HepG2 (cell line): ENCODE measurements around the gene MGMT. TPM values are rescaled to one million over a fixed set of nuclear protein-coding genes. Genes with fewer than 3 reads are reported as not detected.

Experiments
- ATAC-seq: fragments of 200-7000 bp; cut with Tn5 transposase; 3 replicates; pipeline ENCODE4 v1.9.1; 2020; ENCODE audit warnings: mild to moderate bottlenecking, moderate library complexity
- BruUV-seq: library from RNA; stranded (reverse); fragments of 400-500 nt; replicated peaks from 2 replicates; lab custom pipeline; 2021; lab: Mats Ljungman, UMichigan
- CTCF ChIA-PET: fragments of 300-600 bp; formaldehyde crosslinking; extraction: SDS; loops from one replicate; lab custom pipeline; 2021; ENCODE audit warnings: low total read pairs, inconsistent platforms, low intra/inter-chr PET ratio; lab: Yijun Ruan, JAX
- POLR2A ChIA-PET: fragments of 350-600 bp; sonication (Branson Sonifier 250); formaldehyde crosslinking; loops from one replicate; lab custom pipeline; 2020; ENCODE audit warnings: antibody characterized with exemption, inconsistent platforms; lab: Yijun Ruan, JAX
- DNase-seq: peaks from one replicate; pipeline ENCODE4 v3.0.0-alpha.2; 2015; ENCODE audit warnings: low spot score
- FAIRE-seq: peaks from 3 replicates; lab custom pipeline; 2011; peaks lifted over from hg19 to GRCh38; lab: Jason Lieb, UNC
- H2AFZ ChIP-seq: one replicate; pipeline ENCODE4 v1.6.1; 2011; ENCODE audit warnings: low read length, inconsistent platforms
- H3K27ac ChIP-seq: fragments of 300-600 bp; 3 replicates; pipeline ENCODE4 v1.8.0; 2011; ENCODE audit warnings: mixed run types, mild to moderate bottlenecking, mixed read lengths, low read length, inconsistent platforms; ENCODE audit not compliant: insufficient read depth; ENCODE audit errors: extremely low read length
- H3K27me3 ChIP-seq, 2 experiments: fragments of 200-600 bp in 1 of 2; 2 replicates in 1 of 2; 3 replicates in 1 of 2; pipeline versions ENCODE4 v1.6.0 to v1.8.0; 2011; ENCODE audit warnings: low read length in 2 of 2, mild to moderate bottlenecking in 2 of 2, moderate library complexity in 2 of 2, inconsistent platforms in 1 of 2; ENCODE audit not compliant: insufficient read depth in 2 of 2, control insufficient read depth in 1 of 2
- H3K36me3 ChIP-seq, 2 experiments: fragments of 200-600 bp in 1 of 2; replicated peaks in 1 of 2; 2 replicates in 1 of 2; 3 replicates in 1 of 2; pipeline versions ENCODE4 v1.5.1 to v1.8.0; 2011; ENCODE audit warnings: low read length in 2 of 2, inconsistent platforms in 1 of 2; ENCODE audit not compliant: insufficient read depth in 2 of 2, control insufficient read depth in 1 of 2
- H3K4me1 ChIP-seq: 2 replicates; pipeline ENCODE4 v1.5.1; 2012; ENCODE audit warnings: low read length, inconsistent platforms; ENCODE audit not compliant: insufficient read depth
- H3K4me2 ChIP-seq: 2 replicates; pipeline ENCODE4 v1.6.0; 2011; ENCODE audit warnings: low read depth, low read length, inconsistent platforms
- H3K4me3 ChIP-seq, 3 experiments: fragments of 200-600 bp in 1 of 3; sonication (generic), shearing (Covaris generic) in 1 of 3; replicated peaks in 1 of 3; 2 replicates each; pipeline ENCODE4 v1.5.1; 2011 to 2016; ENCODE audit warnings: low read length in 3 of 3, inconsistent platforms in 2 of 3, low read depth in 2 of 3, mild to moderate bottlenecking in 2 of 3, control low read depth in 1 of 3, mixed read lengths in 1 of 3; ENCODE audit not compliant: insufficient read depth in 1 of 3
- H3K79me2 ChIP-seq: one replicate; pipeline ENCODE4 v1.6.1; 2011; ENCODE audit warnings: low read length, inconsistent platforms; ENCODE audit not compliant: insufficient read depth
- H3K9ac ChIP-seq: 2 replicates; pipeline ENCODE4 v1.6.0; 2011; ENCODE audit warnings: mild to moderate bottlenecking, low read depth, low read length, inconsistent platforms; ENCODE audit not compliant: insufficient read depth
- H3K9me3 ChIP-seq: 2 replicates; pipeline ENCODE4 v1.5.1; 2012; ENCODE audit warnings: mild to moderate bottlenecking, low read length
- H4K20me1 ChIP-seq: 2 replicates; pipeline ENCODE4 v1.6.0; 2011; ENCODE audit warnings: inconsistent platforms, mild to moderate bottlenecking, low read length, moderate library complexity; ENCODE audit not compliant: insufficient read depth
- ATF7-NPFF ChIP-seq: sonication (generic); formaldehyde crosslinking; IDR thresholded peaks from 2 replicates; pipeline ENCODE4 v1.8.1; 2023; ENCODE audit warnings: mild to moderate bottlenecking, low read depth, missing genetic modification reagents, moderate library complexity
- SIX1 ChIP-seq: sonication (generic); formaldehyde crosslinking; IDR thresholded peaks from 2 replicates; pipeline ENCODE4 v1.4.0; 2020; ENCODE audit warnings: missing genetic modification reagents, borderline replicate concordance
- TRIM24 ChIP-seq: sonication (generic); formaldehyde crosslinking; IDR thresholded peaks from 2 replicates; pipeline ENCODE4 v1.8.0; 2022; ENCODE audit warnings: mild to moderate bottlenecking, missing genetic modification reagents
- ZNF335 ChIP-seq: sonication (generic); formaldehyde crosslinking; IDR thresholded peaks from 2 replicates; pipeline ENCODE4 v1.4.0; 2020; ENCODE audit warnings: missing genetic modification reagents
- ZNF431 ChIP-seq: sonication (generic); formaldehyde crosslinking; IDR thresholded peaks from 2 replicates; pipeline ENCODE4 v1.9.0; 2022; ENCODE audit warnings: missing genetic modification reagents, low read depth, mild to moderate bottlenecking, borderline replicate concordance
- ZNF552 ChIP-seq: sonication (generic); formaldehyde crosslinking; IDR thresholded peaks from 2 replicates; pipeline ENCODE4 v1.9.0; 2022; ENCODE audit warnings: missing genetic modification reagents, mild to moderate bottlenecking, borderline replicate concordance
- ZNF660 ChIP-seq: sonication (generic); formaldehyde crosslinking; IDR thresholded peaks from 2 replicates; pipeline ENCODE4 v1.5.1; 2020; ENCODE audit warnings: mild to moderate bottlenecking, low read depth, missing genetic modification reagents, borderline replicate concordance
- WGBS: methylation state at CpG from one replicate; pipeline ENCODE4 v1.1.6; 2017; ENCODE audit warnings: low lambda C conversion rate; 5-methylcytosine and 5-hydroxymethylcytosine counted together
- in situ Hi-C: cut with HindIII; loops from 2 replicates; pipeline ENCODE4 v1.10.0; 2017; ENCODE audit warnings: low pct_unique_long_range_greater_than_20kb; ENCODE audit not compliant: extremely low pct_ligation_motif_present
- intact Hi-C: fragments of 100-400 bp; cut with micrococcal nuclease; formaldehyde crosslinking; loops from one replicate; pipeline ENCODE4 v1.10.0; 2022; ENCODE audit not compliant: unreplicated experiment
- polyA plus RNA-seq, 8 experiments: library from polyadenylated mRNA; depleted of rRNA in 3 of 8; stranded (reverse) in 7 of 8; unstranded in 1 of 8; fragments of >200 nt; fragmentation: Illumina TruSeq in 4 of 8; extraction: Trizol in 4 of 8; gene quantifications; 2 replicates each; pipeline versions ENCODE4 v1.2.1 to v1.2.3, GENCODE V29; 2011 to 2016; ENCODE audit warnings: low read depth in 4 of 8, missing spikeins in 1 of 8, mixed read lengths in 1 of 8; ENCODE audit not compliant: insufficient read depth in 1 of 8
- total RNA-seq, 5 experiments: library from RNA; depleted of rRNA; stranded (reverse); fragments of >200 nt; fragmentation: Illumina TruSeq; extraction: Trizol; gene quantifications; 2 replicates each; pipeline ENCODE4 v1.2.3, GENCODE V29; 2016; ENCODE audit warnings: low read depth in 1 of 5
- TF ChIP-seq, protein P1 (sequence below): IDR thresholded peaks from 2 replicates; pipeline ENCODE4 v1.6.1; 2016; ENCODE audit warnings: missing compliant biosample characterization, missing genetic modification reagents, borderline replicate concordance

Gene MGMT
- total and polyA plus RNA-seq, 2 of the 13 experiments (the other 11 are each of a cell fraction or from before 2014, with no cell fraction given), result 12.0 to 19.5 TPM

DNA sequence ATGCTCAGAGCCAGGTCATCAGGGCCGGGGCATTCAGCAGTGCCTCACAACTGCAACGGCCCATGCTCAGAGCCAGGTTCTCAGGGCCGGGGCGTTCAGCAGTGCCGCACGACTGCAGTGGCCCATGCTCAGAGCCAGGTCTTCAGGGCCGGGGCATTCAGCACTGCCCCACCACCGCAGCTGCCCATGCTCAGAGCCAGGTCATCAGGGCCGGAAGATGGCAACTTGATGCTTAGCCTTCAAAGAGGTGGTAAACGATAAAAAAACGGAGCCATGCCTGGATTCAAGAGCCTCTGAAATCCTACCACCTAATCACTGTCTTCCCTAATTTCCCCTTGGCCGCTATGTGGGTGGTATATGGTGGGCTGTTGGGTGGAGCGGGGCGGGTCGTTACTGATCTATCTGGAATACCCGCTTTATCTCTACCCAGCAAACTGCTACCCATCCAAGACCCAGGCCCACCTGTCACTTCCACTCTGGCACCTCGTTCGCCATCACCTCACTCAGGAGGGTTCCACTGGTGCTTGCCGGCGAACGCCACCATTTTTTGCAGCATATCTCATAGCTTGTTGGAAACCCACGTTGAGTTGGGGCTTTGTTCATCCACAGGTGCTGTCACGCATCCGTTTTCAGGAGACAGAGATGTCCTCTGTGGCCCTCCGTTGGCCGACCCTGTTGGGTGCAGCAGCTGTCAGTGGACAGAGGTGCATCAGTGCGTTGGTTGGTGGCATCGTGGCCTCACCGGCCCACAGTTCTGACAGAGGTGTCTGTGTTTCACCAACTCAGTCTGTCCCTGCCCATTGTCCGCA is 275.9 kb downstream of the MGMT start:
- ChIA-PET CTCF (no interaction called here), POLR2A (no interaction called here)
- Histone ChIP-seq H3K9ac (no peak overlapping the region), H3K36me3 (no peaks in the 10 kb centered on the region; a peak in 1 of 5 replicates), H3K79me2 (no peaks in the 10 kb centered on the region), H3K4me2 (no peak overlapping the region), H3K27me3 (no peaks in the 10 kb centered on the region), H3K27ac (no peak overlapping the region), H3K4me3 (no peak overlapping the region), H4K20me1 (no peaks in the 10 kb centered on the region), H2AFZ (no peak overlapping the region), H3K4me1 (no peaks in the 10 kb centered on the region), H3K9me3 (peaks cover 41% of the 10 kb centered on the region; the same call in 1 of the 2 replicates)
- no peak for DNase-seq
- FAIRE-seq, result no peak
- in situ Hi-C loops, result no loop called here
- no peak for TF ChIP-seq ZNF335
- TF ChIP-seq TRIM24 (CRISPR knock-in tag), result no peak
- no peak for TF ChIP-seq ATF7-NPFF (CRISPR knock-in tag)
- TF ChIP-seq ZNF660 (CRISPR knock-in tag), result no peak
- TF ChIP-seq ZNF431 (CRISPR knock-in tag), result no peak
- no peak for TF ChIP-seq SIX1
- TF ChIP-seq, protein P1, sequence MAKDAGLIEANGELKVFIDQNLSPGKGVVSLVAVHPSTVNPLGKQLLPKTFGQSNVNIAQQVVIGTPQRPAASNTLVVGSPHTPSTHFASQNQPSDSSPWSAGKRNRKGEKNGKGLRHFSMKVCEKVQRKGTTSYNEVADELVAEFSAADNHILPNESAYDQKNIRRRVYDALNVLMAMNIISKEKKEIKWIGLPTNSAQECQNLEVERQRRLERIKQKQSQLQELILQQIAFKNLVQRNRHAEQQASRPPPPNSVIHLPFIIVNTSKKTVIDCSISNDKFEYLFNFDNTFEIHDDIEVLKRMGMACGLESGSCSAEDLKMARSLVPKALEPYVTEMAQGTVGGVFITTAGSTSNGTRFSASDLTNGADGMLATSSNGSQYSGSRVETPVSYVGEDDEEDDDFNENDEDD (CRISPR knock-in tag), result no peak
- no peak for TF ChIP-seq ZNF552
- WGBS, result 90% methylated on average over 24 of the region's 30 CpGs
- BruUV-seq, result no TSS peak
- intact Hi-C loops, result no loop called here
- ATAC-seq, result no peak
